H1 (cell line): Measurements from ENCODE around the gene LCE1F. TPM values are rescaled to one million over a fixed set of nuclear protein-coding genes. Genes with fewer than 3 reads are reported as not detected.

ENCODE experiments used
- BCL11A ChIP-seq, 2 experiments: IDR thresholded peaks; one replicate each; pipeline ENCODE4 v1.6.1; 2011; ENCODE audit warnings: low read depth in 2 of 2, low read length in 2 of 2, mild to moderate bottlenecking in 2 of 2
- CHD1 ChIP-seq: IDR thresholded peaks from 2 replicates; pipeline ENCODE4 v1.6.1; 2012; ENCODE audit warnings: low read depth, low read length, improper control_type of control experiment
- EGR1 ChIP-seq: IDR thresholded peaks from 2 replicates; pipeline ENCODE4 v1.6.1; 2011; ENCODE audit warnings: low read depth, low read length, borderline replicate concordance
- EP300 ChIP-seq, 2 experiments: IDR thresholded peaks; 1 replicate in 1 of 2; 2 replicates in 1 of 2; pipeline ENCODE4 v1.6.1; 2011 to 2012; ENCODE audit warnings: low read depth in 2 of 2, low read length in 2 of 2, mild to moderate bottlenecking in 2 of 2, borderline replicate concordance in 1 of 2, inconsistent platforms in 1 of 2, moderate library complexity in 1 of 2
- EZH2 ChIP-seq: fragments of 200-600 bp; sonication (generic); IDR thresholded peaks from 2 replicates; pipeline ENCODE4 v1.7.1; 2012; ENCODE audit warnings: low read depth, mild to moderate bottlenecking, moderate library complexity, low read length, inconsistent platforms; ENCODE audit not compliant: severe bottlenecking
- HDAC2 ChIP-seq, 2 experiments: fragments of 300-600 bp in 1 of 2; sonication (generic) in 1 of 2; IDR thresholded peaks; 2 replicates each; pipeline ENCODE4 v1.6.1; 2011 to 2012; ENCODE audit warnings: low read depth in 2 of 2, low read length in 2 of 2, mild to moderate bottlenecking in 2 of 2, moderate library complexity in 2 of 2, borderline replicate concordance in 1 of 2, inconsistent platforms in 1 of 2
- NRF1 ChIP-seq: IDR thresholded peaks from 2 replicates; pipeline ENCODE4 v1.6.1; 2011; ENCODE audit warnings: mild to moderate bottlenecking, low read depth, low read length, improper control_type of control experiment
- POU5F1 ChIP-seq: IDR thresholded peaks from 2 replicates; pipeline ENCODE4 v1.6.1; 2011; ENCODE audit warnings: low read depth, mild to moderate bottlenecking, low read length, moderate library complexity
- polyA plus RNA-seq, 7 experiments: library from polyadenylated mRNA; depleted of rRNA in 3 of 7; stranded (reverse) in 5 of 7; unstranded in 2 of 7; fragments of >200 nt in 5 of 7; fragments of 200-250 nt in 2 of 7; gene quantifications; 1 replicate in 5 of 7; 2 replicates in 1 of 7; 4 replicates in 1 of 7; pipeline versions ENCODE4 v1.2.1 to v1.2.3, GENCODE V29; 2011 to 2013; ENCODE audit warnings: missing spikeins in 2 of 7, mixed read lengths in 2 of 7
- total RNA-seq: library from RNA; stranded (reverse); fragmentation: NEBNext Ultra II Directional; extraction: Animal tissue kit (Norgen Biotek cat#: 25700); gene quantifications from 2 replicates; pipeline ENCODE4 v1.2.1, GENCODE V29; 2021
- TF ChIP-seq, protein P1 (sequence below): IDR thresholded peaks from 2 replicates; pipeline ENCODE4 v1.6.1; 2012; ENCODE audit warnings: inconsistent platforms

The LCE1F gene
- total and polyA plus RNA-seq, 2 of the 8 experiments (the other 6 are each of a cell fraction or from before 2014, with no cell fraction given) = not detected

DNA sequence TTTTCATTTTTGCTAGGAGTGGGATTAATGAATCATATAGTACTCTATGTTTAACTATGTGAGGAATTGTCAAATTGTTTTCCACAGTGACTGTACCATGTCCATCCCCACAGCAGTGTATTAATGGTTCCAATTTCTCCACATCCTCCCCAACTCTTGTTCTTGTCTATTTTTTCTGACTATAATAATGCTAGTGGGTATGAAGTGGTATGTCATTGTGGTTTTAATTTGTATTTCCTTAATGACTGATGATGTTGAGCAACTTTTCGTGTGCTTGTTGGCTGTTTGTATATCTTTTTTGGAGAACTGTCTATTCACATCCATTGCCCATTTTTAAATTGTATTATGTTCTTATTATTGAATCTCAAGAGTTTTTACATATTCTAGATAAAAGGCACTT is 27.1 kb upstream of the LCE1F start (continued):
- TF ChIP-seq POU5F1 = no peak
- no peak for TF ChIP-seq CHD1
- TF ChIP-seq EP300 (IDR thresholded peaks at IDR 0.05; ENCODE audit: borderline replicate concordance in 1 of 2, low read depth in 2 of 2, low read length in 2 of 2) = no peak
- TF ChIP-seq, protein P1, sequence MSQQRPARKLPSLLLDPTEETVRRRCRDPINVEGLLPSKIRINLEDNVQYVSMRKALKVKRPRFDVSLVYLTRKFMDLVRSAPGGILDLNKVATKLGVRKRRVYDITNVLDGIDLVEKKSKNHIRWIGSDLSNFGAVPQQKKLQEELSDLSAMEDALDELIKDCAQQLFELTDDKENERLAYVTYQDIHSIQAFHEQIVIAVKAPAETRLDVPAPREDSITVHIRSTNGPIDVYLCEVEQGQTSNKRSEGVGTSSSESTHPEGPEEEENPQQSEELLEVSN = no peak
- no peak for TF ChIP-seq EZH2
- TF ChIP-seq EGR1 = no peak
- no peak for TF ChIP-seq NRF1
- no peak for TF ChIP-seq HDAC2 (IDR thresholded peaks at IDR 0.05; ENCODE audit: borderline replicate concordance in 1 of 2, low read depth in 2 of 2, low read length in 2 of 2)
- TF ChIP-seq BCL11A (IDR thresholded peaks at IDR 0.05; ENCODE audit: low read depth in 2 of 2, low read length in 2 of 2) = no peak
- TF ChIP-seq, all 59 proteins: peak for 0
